SKM-1 (cell line): Measurements from ENCODE around the gene ZNF555.
"Not testable (repeated sequence)": the region's sequence is repeated elsewhere in the genome, so short reads cannot be mapped to it uniquely, and the experiment has no call there.

Experiments
- DNase-seq: peaks from one replicate; lab custom pipeline; 2025; ENCODE audit not compliant: unreplicated experiment; lab: John Stamatoyannopoulos, UW

The ZNF555 gene

DNA sequence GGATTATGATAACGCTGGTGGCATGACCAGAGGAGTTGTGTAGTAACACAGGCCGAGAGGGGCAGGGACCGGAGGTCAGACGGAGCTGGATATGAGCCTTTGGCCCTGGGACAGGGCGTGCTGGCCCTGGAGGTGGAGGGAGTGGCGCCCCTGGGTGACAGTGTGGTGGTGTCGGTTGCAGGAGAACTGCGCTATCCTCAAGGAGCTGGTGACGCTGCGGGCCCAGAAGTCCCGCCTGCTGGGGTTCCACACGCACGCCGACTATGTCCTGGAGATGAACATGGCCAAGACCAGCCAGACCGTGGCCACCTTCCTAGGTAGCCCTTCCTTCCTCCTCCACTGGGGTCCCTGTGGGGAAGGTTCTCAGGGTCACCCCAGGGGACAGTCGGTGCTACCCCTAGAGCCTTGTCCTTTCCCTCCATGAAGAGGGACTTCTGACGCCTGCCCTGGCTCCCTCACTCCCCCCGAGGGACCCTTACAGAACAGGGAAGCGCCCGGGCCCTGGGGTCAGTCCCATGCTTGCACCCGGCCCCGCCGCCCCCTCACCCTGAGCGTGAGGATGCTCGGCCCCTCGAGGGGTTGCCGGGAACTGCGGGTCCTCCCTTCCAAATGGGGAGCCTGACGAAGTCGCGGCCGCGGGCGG is 34.4 kb upstream of the ZNF555 start:
- no peak for DNase-seq

DNA sequence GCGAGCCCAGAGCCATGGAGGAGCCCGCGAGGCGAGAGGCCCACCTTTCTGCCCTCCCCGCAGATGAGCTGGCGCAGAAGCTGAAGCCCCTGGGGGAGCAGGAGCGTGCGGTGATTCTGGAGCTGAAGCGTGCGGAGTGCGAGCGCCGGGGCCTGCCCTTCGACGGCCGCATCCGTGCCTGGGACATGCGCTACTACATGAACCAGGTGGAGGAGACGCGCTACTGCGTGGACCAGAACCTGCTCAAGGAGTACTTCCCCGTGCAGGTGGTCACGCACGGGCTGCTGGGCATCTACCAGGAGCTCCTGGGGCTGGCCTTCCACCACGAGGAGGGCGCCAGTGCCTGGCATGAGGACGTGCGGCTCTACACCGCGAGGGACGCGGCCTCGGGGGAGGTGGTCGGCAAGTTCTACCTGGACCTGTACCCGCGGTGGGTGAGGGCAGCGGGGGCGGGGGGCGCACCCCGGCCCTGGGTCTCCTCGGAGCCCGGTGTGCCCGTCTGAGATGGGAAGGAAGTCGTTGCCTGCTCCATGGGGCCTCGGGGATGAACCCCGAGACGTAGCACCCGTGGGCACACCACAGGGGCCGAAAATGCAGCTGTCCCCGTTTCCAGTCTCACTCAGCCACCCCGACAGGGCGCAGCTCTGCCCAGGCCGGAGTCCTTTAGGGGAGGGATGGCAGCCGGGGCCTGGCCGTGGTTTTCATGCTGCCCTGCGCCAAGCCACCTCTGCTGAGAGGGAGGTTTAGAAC is 33.7 kb upstream of the ZNF555 start:
- DNase-seq = no peak

DNA sequence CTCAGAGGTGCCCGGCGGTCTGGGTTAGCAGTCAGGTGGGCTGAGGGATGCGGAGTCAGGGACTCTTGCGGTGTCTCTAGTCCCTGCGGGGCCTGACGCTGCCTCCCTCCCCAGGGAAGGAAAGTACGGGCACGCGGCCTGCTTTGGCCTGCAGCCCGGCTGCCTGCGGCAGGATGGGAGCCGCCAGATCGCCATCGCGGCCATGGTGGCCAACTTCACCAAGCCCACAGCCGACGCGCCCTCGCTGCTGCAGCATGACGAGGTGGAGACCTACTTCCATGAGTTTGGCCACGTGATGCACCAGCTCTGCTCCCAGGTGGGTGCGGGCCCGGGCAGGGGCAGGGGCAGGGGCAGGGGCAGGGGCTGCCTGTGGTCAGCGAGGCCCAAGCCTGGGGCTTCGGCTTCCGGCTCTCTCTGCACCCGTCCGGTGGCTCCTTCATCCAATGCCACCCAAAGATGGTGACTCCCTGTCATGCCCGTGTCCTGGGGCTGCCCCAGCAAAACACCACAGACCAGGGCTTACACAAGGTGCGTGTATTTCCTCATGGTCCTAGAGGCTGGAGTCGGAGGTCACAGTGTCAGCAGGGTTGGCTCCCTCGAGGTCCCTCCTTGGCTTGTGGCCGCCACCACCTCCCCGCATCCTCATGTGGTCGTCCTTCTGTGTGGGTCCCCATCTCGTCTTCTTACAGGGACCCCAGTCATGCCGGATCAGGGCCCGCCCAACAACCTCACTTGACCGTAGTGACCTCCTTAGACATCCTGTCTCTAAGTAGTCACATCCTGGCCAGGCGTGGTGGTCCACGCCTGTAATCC is 32.9 kb upstream of the ZNF555 start:
- no peak for DNase-seq

DNA sequence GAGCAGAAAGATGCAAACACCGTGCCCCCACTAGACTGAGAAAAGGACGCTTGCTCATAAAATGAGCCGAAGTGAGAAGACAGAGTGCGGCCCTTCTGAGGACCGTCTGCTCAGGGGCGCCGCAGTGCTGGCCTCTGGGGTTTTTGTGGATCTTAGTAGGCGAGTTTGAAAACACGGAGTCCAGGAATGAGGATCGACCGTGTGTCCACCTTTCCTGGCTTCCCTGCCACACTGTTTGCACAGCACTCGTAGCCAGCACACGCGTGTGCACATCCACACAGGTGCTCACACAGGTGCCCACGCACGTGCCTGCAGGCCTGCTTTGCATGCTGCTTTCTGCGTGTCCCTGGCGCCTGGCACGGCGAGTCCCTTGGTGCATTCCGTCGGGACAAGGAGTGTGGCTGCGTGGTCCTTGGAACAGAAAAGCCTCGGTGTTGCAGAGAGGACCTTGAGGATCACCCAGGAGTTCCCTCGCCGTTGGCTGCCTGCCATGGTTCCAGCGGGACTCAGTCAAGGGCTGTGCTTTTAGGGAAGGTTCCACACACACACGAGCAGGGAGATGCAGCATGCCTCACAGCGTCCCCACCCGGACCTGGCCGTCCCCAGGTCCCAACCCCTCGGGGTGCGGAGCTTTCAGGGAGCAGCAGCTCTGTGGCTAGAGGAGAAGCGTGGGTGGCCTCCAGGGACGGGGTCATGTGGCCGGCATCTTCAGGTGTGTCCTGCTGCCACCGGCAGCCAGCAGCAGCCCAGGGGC is 31.7 kb upstream of the ZNF555 start:
- DNase-seq = no peak

DNA sequence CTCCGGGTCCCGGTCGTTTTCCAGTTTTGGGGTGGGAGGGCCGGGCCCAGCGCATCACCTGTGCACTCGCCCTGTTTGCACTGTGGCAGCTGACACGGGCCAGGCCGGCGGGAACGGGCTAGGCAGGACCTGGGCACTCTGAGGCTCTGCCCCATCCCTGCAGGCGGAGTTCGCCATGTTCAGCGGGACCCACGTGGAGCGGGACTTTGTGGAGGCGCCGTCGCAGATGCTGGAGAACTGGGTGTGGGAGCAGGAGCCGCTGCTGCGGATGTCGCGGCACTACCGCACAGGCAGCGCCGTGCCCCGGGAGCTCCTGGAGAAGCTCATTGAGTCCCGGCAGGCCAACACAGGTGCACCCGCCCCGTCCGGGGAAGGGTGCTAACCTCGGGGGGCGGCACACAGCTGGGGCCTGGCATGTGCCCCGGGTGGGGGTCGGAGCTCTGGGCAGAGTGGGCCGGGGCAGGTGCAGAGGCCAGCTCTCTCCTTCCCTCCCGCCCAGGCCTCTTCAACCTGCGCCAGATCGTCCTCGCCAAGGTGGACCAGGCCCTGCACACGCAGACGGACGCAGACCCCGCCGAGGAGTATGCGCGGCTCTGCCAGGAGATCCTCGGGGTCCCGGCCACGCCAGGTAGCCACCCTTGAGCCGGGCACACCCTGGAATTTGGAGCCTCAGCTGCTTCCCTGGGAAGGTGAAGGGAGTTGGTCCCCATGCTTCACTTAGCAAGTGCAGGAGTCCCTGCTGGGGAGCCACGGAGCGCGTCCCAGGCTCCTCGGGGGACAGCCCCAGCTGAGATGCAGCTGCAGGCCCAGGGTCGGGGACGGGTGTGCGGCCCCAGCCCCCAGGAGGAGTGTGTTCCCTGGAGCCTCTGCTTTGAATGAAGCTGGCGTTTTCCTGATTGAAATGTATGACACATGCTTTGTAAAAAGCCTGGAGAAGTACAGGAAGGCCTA is 30.9 kb upstream of the ZNF555 start:
- no peak for DNase-seq

DNA sequence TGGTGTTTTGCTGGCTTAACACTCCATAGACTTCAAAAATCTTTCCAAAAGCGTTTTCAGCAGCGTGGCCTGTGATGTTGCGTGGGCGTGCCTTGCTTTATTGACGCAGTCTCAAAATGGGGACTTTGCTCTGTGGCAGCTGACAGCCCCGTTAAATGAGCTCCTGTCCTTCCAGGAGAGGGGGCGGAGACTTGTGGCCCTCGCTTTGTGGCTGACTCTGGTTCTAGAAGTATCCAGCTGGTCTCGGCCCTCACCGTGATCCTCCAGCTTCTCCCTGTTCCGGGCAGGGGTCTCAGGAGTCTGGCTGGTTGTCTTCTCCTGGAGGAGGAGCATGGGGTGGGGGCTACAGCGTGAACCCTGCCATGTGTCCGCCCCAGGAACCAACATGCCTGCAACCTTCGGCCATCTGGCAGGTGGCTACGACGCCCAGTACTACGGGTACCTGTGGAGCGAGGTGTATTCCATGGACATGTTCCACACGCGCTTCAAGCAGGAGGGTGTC is 30.0 kb upstream of the ZNF555 start:
- DNase-seq = no peak

DNA sequence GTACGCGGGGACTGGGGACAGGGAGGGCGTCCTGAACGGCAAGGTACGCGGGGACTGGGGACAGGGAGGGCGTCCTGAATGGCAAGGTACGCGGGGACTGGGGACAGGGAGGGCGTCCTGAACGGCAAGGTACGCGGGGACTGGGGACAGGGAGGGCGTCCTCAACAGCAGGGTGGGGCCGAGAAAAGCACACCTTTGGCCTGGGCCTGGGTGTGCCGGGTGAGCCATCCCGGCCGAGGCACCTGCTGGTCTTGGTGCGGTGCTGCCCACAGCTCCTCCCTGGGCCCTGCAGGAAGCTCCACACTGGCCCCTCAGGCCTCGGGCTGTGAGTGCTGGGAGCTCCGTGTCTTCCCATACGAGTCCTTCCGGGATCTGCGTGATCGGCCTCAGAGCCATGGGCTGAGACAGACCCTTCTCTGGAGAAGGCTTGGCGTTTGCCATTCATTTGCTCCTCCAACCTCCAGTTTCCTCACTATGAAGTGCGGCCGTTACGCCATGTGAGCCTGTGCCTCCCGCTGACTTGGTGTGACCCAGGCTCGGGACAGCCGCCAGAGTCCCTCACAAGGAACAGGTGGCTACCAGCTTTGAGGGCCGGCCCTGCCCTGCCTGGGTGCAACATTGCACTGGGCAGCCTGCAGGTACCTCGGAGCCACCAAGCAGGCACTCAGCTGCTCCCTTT is 29.4 kb upstream of the ZNF555 start:
- DNase-seq = no peak

DNA sequence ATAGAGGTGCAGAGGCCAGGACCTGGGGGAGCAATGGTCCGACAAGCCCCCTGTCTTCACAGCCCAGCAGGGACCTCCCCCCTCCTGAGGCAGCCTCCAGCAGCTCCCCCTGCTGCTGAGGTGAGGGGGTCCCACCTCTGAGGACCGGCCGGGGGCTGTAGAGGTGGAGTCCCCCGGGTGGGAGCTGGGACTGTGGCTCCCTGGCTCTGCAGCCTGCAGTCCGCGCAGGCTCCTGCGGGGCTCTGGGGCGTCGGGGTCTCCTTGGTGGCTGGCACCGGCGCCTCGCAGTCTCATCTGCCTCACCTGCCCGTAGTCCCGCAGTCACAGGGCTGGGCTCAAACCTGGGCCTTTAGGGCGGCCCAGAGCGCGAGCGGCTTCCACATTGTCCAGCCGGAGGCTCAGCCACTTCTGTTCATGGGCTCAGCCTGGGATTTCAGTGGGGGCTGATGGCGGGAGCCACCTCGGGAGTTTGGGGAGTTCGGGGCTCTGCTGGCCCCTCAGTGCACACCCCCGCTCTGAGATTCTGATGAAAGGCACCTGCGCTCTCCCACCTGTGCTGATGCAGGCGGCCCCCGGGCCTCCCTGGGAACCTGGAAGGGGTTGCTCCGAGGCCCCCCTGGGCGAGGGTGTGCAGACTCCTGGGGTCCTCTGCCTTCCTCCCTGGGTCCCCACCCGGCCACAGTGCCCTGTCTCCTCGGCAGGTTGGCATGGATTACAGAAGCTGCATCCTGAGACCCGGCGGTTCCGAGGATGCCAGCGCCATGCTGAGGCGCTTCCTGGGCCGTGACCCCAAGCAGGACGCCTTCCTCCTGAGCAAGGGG is 28.7 kb upstream of the ZNF555 start:
- no peak for DNase-seq

DNA sequence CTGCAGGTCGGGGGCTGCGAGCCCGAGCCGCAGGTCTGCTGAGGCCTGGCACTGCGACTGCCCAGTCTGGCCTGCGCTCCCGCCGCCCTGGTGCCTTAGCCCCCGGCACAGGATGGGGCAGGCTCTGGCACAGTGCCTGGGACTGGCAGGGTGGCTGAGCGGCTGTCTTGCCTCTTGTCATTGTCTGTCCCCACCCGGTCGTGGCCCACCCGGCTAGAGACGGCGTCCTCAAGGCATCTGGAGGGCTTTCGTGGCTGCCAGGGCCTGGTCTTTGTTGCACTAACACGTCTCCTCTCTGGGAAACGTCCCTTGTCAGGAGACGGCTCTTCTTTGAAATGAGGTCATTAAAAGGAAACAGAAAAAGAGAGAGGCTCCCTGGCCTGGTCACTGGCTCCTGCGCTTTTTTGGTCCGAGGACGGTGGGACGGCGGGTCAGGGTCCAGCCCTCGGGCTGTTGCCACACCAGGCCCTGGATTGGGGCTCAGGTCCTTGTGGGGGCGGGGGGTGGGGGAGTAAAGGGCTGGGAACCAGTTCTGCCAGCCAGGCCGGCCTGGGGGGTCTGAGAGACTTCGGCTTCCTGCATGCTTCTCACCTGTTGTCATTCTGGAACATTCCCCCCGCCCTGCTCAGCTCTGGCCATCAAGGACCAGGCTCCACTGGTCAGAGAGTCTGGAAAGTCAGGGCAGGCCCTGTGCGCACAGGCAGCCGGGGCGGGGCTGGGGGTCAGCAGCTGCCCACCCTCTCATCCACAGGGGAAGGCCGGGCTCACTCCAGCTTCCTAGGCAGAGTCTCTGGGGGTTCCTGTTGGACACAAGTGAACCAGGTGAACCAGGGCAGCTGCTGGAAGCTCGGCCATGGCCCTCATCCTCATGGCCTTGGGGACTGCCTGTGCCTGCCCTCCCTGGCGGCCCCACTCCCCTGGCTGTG is 27.8 kb upstream of the ZNF555 start:
- no peak for DNase-seq

DNA sequence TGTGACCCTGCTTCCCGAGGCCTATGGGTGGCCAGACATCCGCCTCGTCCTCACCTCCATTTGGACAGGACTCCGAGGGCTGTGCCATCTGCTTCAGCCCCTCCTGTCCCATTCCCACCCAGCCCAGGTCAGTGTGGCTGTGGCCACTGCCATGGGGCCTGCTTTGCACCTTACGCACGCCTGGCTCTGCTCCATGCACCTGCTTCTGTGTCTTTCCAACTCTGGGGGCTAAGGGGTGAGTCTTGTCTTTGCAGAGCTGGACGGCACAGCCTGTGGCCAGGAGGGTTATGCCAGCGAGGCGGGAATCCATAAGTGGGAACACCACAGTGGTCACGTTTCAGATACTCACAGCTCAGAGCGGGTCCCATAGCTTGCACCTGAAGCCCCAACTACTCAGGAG is 26.8 kb upstream of the ZNF555 start:
- no peak for DNase-seq

DNA sequence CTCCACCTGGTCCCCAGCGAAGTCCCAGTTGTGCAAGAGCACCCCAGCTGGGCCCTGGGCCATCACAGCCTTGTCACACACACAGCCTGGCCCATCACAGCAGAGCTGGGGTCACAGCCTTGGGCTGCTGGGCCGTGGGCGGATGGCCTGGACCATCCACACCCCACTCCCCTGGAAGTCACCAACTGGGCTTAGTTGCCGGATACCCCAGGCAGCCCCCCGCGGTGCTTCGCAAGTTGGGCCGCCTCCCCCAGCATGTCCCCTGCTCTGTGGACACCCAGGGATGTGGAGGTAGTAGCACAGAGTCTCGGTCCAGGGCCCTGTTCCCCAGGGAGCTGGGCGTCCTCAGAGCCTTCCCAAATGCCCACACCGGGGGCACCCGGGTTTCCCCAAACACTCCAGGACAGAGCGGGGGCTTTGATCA is 26.1 kb upstream of the ZNF555 start:
- no peak for DNase-seq

DNA sequence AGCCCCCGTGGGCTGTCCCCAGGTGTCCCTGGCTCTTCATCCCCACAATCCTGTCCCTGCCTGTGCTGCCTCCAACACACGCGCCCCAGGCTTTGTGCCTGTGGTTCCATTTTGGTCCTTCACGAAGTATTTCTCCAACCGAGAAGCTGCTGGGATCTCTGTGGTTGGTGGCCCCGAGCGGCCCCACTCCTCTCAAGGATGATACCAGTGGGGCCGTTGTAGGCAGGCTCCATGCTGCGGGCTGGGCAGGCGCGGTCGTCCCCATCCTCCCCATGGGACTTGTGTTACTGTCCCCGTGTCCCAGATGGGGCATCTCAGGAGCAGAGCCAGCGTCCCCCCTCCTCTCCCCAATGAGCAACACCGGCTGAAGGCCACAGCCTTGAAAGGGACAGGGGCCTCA is 25.4 kb upstream of the ZNF555 start:
- DNase-seq = no peak

DNA sequence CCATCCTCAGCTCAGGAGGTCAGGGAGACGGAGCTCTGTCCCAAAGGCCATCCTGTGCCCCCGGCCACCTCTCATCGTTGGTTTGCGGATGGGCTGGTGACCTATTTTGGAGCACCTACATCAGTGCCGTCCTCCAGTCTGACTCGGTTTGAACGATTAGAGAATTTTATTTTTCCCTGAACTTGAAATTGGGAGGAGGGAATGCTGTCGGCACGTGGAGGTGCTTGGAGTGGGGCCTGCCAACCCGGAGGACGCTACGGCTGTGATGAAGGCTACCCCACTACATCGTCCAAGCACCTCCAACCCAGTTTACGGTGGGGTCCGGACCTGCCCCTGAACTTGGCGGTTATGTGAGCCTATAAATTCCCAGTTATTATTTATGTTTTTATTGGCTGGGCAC is 24.6 kb upstream of the ZNF555 start:
- DNase-seq = no peak

DNA sequence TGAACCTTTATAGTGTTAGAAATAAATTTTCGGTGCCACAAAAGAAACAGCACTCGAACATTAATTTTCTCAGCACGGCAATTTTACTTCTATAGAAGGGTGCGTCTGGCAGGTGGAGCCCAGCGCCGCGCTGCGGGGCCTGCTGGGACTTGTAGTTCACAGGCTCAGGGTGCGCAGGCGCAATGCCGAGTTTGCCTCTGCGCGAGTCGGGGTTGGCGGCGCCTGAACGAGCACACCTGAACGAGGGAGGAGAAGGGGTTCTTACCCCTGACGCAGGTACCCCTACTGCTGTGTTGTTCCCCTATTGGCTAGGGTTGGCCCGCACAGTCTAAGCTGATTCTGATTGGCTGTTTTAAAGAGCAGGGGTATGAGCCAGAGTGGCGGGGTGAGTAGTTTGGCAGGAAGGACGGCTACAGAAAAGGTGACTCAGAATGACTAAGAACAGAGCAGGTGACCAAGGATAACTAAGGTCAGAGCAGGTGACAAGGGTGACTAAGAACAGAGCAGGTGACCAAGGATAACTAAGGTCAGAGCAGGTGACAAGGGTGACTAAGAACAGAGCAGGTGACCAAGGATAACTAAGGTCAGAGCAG is 23.9 kb upstream of the ZNF555 start:
- DNase-seq = not testable (repeated sequence)

DNA sequence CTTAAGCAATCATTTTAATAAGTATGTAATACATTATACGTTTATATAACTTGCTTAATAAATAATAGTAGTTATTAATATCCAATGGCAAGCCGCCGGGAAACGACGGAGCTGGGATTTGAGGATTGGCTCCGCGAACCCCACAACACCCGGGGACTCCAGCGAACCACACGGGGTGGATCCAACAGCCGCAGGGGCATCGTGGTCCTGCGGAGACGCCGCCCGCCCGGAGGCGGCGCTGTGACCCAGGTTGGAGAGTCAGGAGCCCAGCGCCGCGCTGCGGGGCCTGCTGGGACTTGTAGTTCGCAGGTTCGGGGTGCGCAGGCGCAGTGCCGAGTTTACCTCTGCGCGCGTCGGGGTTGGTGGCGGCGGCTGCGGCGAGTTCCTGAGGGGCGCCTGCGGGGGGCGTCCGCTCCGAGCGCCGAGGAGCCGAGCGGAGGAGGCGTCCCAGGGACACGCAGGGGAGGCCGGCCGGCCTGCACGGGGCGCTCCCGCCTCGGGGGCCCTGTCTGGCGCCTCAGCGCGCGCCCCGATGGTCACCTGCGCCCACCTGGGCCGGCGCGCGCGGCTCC is 21.6 kb upstream of the ZNF555 start, which contains the start of gene ZNF554:
Gene ZNF554, plus strand, starts transcription at position 329 of the 572 bp plus-strand sequence. Its CDS starts 204 bp downstream, at position 533.
- peak; percentile 76 for DNase-seq

DNA sequence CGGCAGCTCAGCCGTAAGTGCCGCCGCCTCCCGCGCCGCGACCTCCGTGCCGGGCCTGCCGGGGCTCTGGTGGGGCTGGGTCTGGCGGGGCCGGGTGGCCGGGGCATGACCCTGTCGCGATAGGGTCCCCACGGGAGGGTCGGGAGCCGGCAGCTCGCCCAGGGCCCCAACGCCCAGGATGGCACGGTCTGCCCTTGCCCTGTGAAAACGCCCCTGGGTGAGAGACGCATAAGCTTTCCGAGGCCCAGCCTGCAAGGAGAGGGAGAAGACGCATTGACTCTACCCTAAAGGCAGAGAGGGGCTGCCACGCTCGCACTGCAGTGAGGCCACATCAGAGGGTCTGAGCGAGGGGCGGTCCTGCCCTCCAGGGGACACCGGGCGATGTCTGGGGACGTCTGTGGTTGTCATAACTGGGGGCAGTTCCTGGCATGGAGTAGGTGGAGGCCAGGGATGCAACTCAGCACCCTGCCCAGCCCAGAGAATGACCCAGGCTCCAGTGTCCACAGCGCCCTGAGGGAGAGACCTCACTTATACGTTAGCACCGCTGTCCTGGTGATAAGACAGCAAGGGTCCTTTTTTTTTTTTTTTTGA is 21.1 kb upstream of the ZNF555 start:
- no peak for DNase-seq
